Measurements from ENCODE around the gene SPAG16.
"Not testable (repeated sequence)": the region's sequence is repeated elsewhere in the genome, so short reads cannot be mapped to it uniquely, and the experiment has no call there.

Gene SPAG16

GRCh38 chr2:213251618-213252017, 32.6 kb upstream of the SPAG16 start:
- Mint-ChIP-seq H3K9me3 (no peaks in the 10 kb centered on the region), H3K27ac (no peak overlapping the region), H3K27me3 (ENCODE audit: low read depth) (no peaks in the 10 kb centered on the region), H3K4me3 (no peak overlapping the region), H3K36me3 (ENCODE audit: low read depth) (no peaks in the 10 kb centered on the region), H3K4me1 (ENCODE audit: low read depth) (peaks cover 4% of the 10 kb centered on the region)

- no peaks in the 10 kb centered on the region for H3K27me3 Mint-ChIP-seq (ENCODE audit: low read depth)
- H3K27ac Mint-ChIP-seq = no peak overlapping the region
- peaks cover 4% of the 10 kb centered on the region for H3K4me1 Mint-ChIP-seq (ENCODE audit: low read depth)
- H3K36me3 Mint-ChIP-seq (ENCODE audit: low read depth) = no peaks in the 10 kb centered on the region
- H3K9me3 Mint-ChIP-seq = no peaks in the 10 kb centered on the region
- no peak overlapping the region for H3K4me3 Mint-ChIP-seq
These were observed 32.1 kb upstream of the SPAG16 start for GRCh38 chr2:213252206-213252605.

- Mint-ChIP-seq H3K4me3 (no peak overlapping the region), H3K4me1 (ENCODE audit: low read depth) (peaks cover 4% of the 10 kb centered on the region)
These were observed 31.1 kb upstream of the SPAG16 start for GRCh38 chr2:213253162-213253561.

GRCh38 chr2:213259266-213259665, 25.0 kb upstream of the SPAG16 start:
- H3K4me1 Mint-ChIP-seq (ENCODE audit: low read depth) = no peaks in the 10 kb centered on the region
- H3K9me3 Mint-ChIP-seq = no peaks in the 10 kb centered on the region
- H3K27me3 Mint-ChIP-seq (ENCODE audit: low read depth) = no peaks in the 10 kb centered on the region
- no peak overlapping the region for H3K4me3 Mint-ChIP-seq
- H3K36me3 Mint-ChIP-seq (ENCODE audit: low read depth) = no peaks in the 10 kb centered on the region
- no peak overlapping the region for H3K27ac Mint-ChIP-seq

More at GRCh38 chr2:213253162-213253561, 31.1 kb upstream of the SPAG16 start:
- Mint-ChIP-seq H3K27ac (no peak overlapping the region), H3K9me3 (no peaks in the 10 kb centered on the region), H3K36me3 (ENCODE audit: low read depth) (no peaks in the 10 kb centered on the region), H3K27me3 (ENCODE audit: low read depth) (no peaks in the 10 kb centered on the region)

- Mint-ChIP-seq H3K4me1 (ENCODE audit: low read depth) (no peaks in the 10 kb centered on the region), H3K4me3 (no peak overlapping the region), H3K36me3 (ENCODE audit: low read depth) (no peaks in the 10 kb centered on the region), H3K27ac (no peak overlapping the region), H3K27me3 (ENCODE audit: low read depth) (no peaks in the 10 kb centered on the region), H3K9me3 (no peaks in the 10 kb centered on the region)
These were observed 23.0 kb upstream of the SPAG16 start for GRCh38 chr2:213261237-213261636.

- Mint-ChIP-seq H3K4me1 (ENCODE audit: low read depth) (no peaks in the 10 kb centered on the region), H3K27ac (no peak overlapping the region), H3K4me3 (no peak overlapping the region), H3K27me3 (ENCODE audit: low read depth) (no peaks in the 10 kb centered on the region), H3K9me3 (no peaks in the 10 kb centered on the region), H3K36me3 (ENCODE audit: low read depth) (no peaks in the 10 kb centered on the region)
These were observed 22.5 kb upstream of the SPAG16 start for GRCh38 chr2:213261715-213262114.

- Mint-ChIP-seq H3K36me3 (ENCODE audit: low read depth) (no peaks in the 10 kb centered on the region), H3K4me3 (no peak overlapping the region), H3K27me3 (ENCODE audit: low read depth) (no peaks in the 10 kb centered on the region), H3K4me1 (ENCODE audit: low read depth) (no peaks in the 10 kb centered on the region), H3K9me3 (no peaks in the 10 kb centered on the region), H3K27ac (no peak overlapping the region)
These were observed 18.6 kb upstream of the SPAG16 start for GRCh38 chr2:213265679-213266078.

GRCh38 chr2:213266421-213266820, 17.8 kb upstream of the SPAG16 start:
- Mint-ChIP-seq H3K27ac (no peak overlapping the region), H3K9me3 (no peaks in the 10 kb centered on the region), H3K27me3 (ENCODE audit: low read depth) (peaks cover 1% of the 10 kb centered on the region), H3K4me3 (no peak overlapping the region), H3K4me1 (ENCODE audit: low read depth) (no peaks in the 10 kb centered on the region), H3K36me3 (ENCODE audit: low read depth) (no peaks in the 10 kb centered on the region)

GRCh38 chr2:213271947-213272346, 12.3 kb upstream of the SPAG16 start:
- Mint-ChIP-seq H3K36me3 (ENCODE audit: low read depth) (no peaks in the 10 kb centered on the region), H3K27me3 (ENCODE audit: low read depth) (peaks cover 8% of the 10 kb centered on the region), H3K9me3 (peaks cover 3% of the 10 kb centered on the region), H3K27ac (no peak overlapping the region), H3K4me1 (ENCODE audit: low read depth) (no peaks in the 10 kb centered on the region), H3K4me3 (no peak overlapping the region)

- peaks cover 10% of the 10 kb centered on the region for H3K9me3 Mint-ChIP-seq
- no peak overlapping the region for H3K4me3 Mint-ChIP-seq
- H3K36me3 Mint-ChIP-seq (ENCODE audit: low read depth) = no peaks in the 10 kb centered on the region
- H3K27ac Mint-ChIP-seq = no peak overlapping the region
- peaks cover 11% of the 10 kb centered on the region for H3K27me3 Mint-ChIP-seq (ENCODE audit: low read depth)
- no peaks in the 10 kb centered on the region for H3K4me1 Mint-ChIP-seq (ENCODE audit: low read depth)
These were observed 10.1 kb upstream of the SPAG16 start for GRCh38 chr2:213274143-213274542.

GRCh38 chr2:213275265-213275664, 9.0 kb upstream of the SPAG16 start:
- H3K36me3 Mint-ChIP-seq (ENCODE audit: low read depth) = no peaks in the 10 kb centered on the region

GRCh38 chr2:213277134-213277533, 7.1 kb upstream of the SPAG16 start:
- H3K9me3 Mint-ChIP-seq = peaks cover 10% of the 10 kb centered on the region
- H3K27me3 Mint-ChIP-seq (ENCODE audit: low read depth); H3K27ac Mint-ChIP-seq; H3K4me3 Mint-ChIP-seq; H3K4me1 Mint-ChIP-seq (ENCODE audit: low read depth); H3K36me3 Mint-ChIP-seq (ENCODE audit: low read depth): not testable (repeated sequence)

More at GRCh38 chr2:213275265-213275664, 9.0 kb upstream of the SPAG16 start:
- peaks cover 10% of the 10 kb centered on the region for H3K9me3 Mint-ChIP-seq
- peaks cover 12% of the 10 kb centered on the region for H3K27me3 Mint-ChIP-seq (ENCODE audit: low read depth)
- no peaks in the 10 kb centered on the region for H3K4me1 Mint-ChIP-seq (ENCODE audit: low read depth)
- H3K4me3 Mint-ChIP-seq = no peak overlapping the region
- no peak overlapping the region for H3K27ac Mint-ChIP-seq

GRCh38 chr2:213279116-213279620, 5.1 kb upstream of the SPAG16 start:
- no peak overlapping the region for H3K4me3 Mint-ChIP-seq
- H3K4me1 Mint-ChIP-seq (ENCODE audit: low read depth) = peaks cover 6% of the 10 kb centered on the region
- no peaks in the 10 kb centered on the region for H3K36me3 Mint-ChIP-seq (ENCODE audit: low read depth)
- peaks cover 10% of the 10 kb centered on the region for H3K9me3 Mint-ChIP-seq
- no peak overlapping the region for H3K27ac Mint-ChIP-seq
- peaks cover 9% of the 10 kb centered on the region for H3K27me3 Mint-ChIP-seq (ENCODE audit: low read depth)

- Mint-ChIP-seq H3K9me3 (peaks cover 10% of the 10 kb centered on the region), H3K36me3 (ENCODE audit: low read depth) (no peaks in the 10 kb centered on the region), H3K27me3 (ENCODE audit: low read depth) (peaks cover 9% of the 10 kb centered on the region), H3K4me3 (no peak overlapping the region), H3K4me1 (ENCODE audit: low read depth) (peaks cover 8% of the 10 kb centered on the region), H3K27ac (no peak overlapping the region)
These were observed 4.3 kb upstream of the SPAG16 start for GRCh38 chr2:213279971-213280370.

- Mint-ChIP-seq H3K4me3 (no peak overlapping the region), H3K4me1 (ENCODE audit: low read depth) (peaks cover 16% of the 10 kb centered on the region), H3K27ac (no peak overlapping the region), H3K36me3 (ENCODE audit: low read depth) (no peaks in the 10 kb centered on the region), H3K9me3 (peaks cover 10% of the 10 kb centered on the region), H3K27me3 (ENCODE audit: low read depth) (peaks cover 6% of the 10 kb centered on the region)
These were observed 3.1 kb upstream of the SPAG16 start for GRCh38 chr2:213281156-213281555.

GRCh38 chr2:213285404-213285803, 1.1 kb downstream of the SPAG16 start:
- Mint-ChIP-seq H3K4me1 (ENCODE audit: low read depth) (peaks cover 17% of the 10 kb centered on the region), H3K36me3 (ENCODE audit: low read depth) (no peaks in the 10 kb centered on the region), H3K4me3 (peak overlapping the region; percentile 7), H3K27ac (no peak overlapping the region), H3K27me3 (ENCODE audit: low read depth) (no peaks in the 10 kb centered on the region), H3K9me3 (no peaks in the 10 kb centered on the region)
